ENCODE results near the gene OR10H5. TPM values are rescaled to one million over a fixed set of nuclear protein-coding genes. Genes with fewer than 3 reads are reported as not detected.
"Not testable (repeated sequence)": the region's sequence is repeated elsewhere in the genome, so short reads cannot be mapped to it uniquely, and the experiment has no call there.

OR10H5 gene
- total and polyA plus RNA-seq, 3 donors from 2014 or later: 0.06 to 0.16 (median 0.11) TPM

- Histone ChIP-seq H3K4me1 (peaks cover 6% of the 10 kb centered on the region), H3K27ac (peak overlapping the region in 1 of 2 donors; percentile 100), H3K36me3 (ENCODE audit: low read depth, missing control alignments) (no peaks in the 10 kb centered on the region), H3K4me3 (no peak overlapping the region), H3K27me3 (no peaks in the 10 kb centered on the region), H3K9me3 (no peaks in the 10 kb centered on the region)
- no peak for TF ChIP-seq POLR2A (IDR thresholded peaks at IDR 0.05)
- no peak for TF ChIP-seq CTCF (IDR thresholded peaks at IDR 0.05)
- intact Hi-C loops (cut with DNase I; ENCODE audit: low total_unique reads): no loop called here
- DNase-seq: no peak
- WGBS, 2 donors: 51 to 53% methylated on average over 3 of the region's 3 CpGs
Observed at GRCh38 chr19:15838351-15838750, 50.9 kb downstream of the OR10H5 start.

GRCh38 chr19:15839888-15840287 is 52.4 kb downstream of the OR10H5 start:
- H3K4me3 ChIP-seq; H3K36me3 ChIP-seq (ENCODE audit: low read depth, missing control alignments); H3K27me3 ChIP-seq; H3K4me1 ChIP-seq; intact Hi-C loops (cut with DNase I; ENCODE audit: low total_unique reads); H3K27ac ChIP-seq; H3K9me3 ChIP-seq; DNase-seq: not testable (repeated sequence)
- 73 to 82% methylated on average over 4 of the region's 4 CpGs for WGBS, 2 donors

- intact Hi-C loops (cut with DNase I; ENCODE audit: low total_unique reads): no loop called here
- DNase-seq: no peak
- H3K27me3 ChIP-seq: no peaks in the 10 kb centered on the region
- peaks cover 4% of the 10 kb centered on the region for H3K4me1 ChIP-seq
- H3K27ac ChIP-seq: no peak overlapping the region
- no peaks in the 10 kb centered on the region for H3K9me3 ChIP-seq
- no peak for TF ChIP-seq POLR2A (IDR thresholded peaks at IDR 0.05)
- no peak for TF ChIP-seq CTCF (IDR thresholded peaks at IDR 0.05)
- no peaks in the 10 kb centered on the region for H3K36me3 ChIP-seq (ENCODE audit: low read depth, missing control alignments)
- H3K4me3 ChIP-seq: no peak overlapping the region
- 69 to 72% methylated on average over 2 of the region's 2 CpGs for WGBS, 2 donors
Observed at GRCh38 chr19:15840833-15841232, 53.4 kb downstream of the OR10H5 start.

GRCh38 chr19:15841875-15842569 is 54.6 kb downstream of the OR10H5 start:
- 71 to 73% methylated on average over 11 of the region's 11 CpGs for WGBS, 2 donors
- no peak overlapping the region for H3K27ac ChIP-seq
- intact Hi-C loops (cut with DNase I; ENCODE audit: low total_unique reads): no loop called here
- H3K4me3 ChIP-seq: no peak overlapping the region
- no peak for DNase-seq
- H3K27me3 ChIP-seq: no peaks in the 10 kb centered on the region
- no peaks in the 10 kb centered on the region for H3K9me3 ChIP-seq
- H3K36me3 ChIP-seq (ENCODE audit: low read depth, missing control alignments): no peaks in the 10 kb centered on the region
- TF ChIP-seq POLR2A (IDR thresholded peaks at IDR 0.05) (no peak), CTCF (IDR thresholded peaks at IDR 0.05) (peak in 1 of 3 experiments; percentile 17)
- H3K4me1 ChIP-seq: no peaks in the 10 kb centered on the region

GRCh38 chr19:15843203-15843893 is 55.9 kb downstream of the OR10H5 start:
- no peaks in the 10 kb centered on the region for H3K27me3 ChIP-seq
- TF ChIP-seq CTCF (IDR thresholded peaks at IDR 0.05) (no peak), POLR2A (IDR thresholded peaks at IDR 0.05) (no peak)
- no peaks in the 10 kb centered on the region for H3K4me1 ChIP-seq
- intact Hi-C loops (cut with DNase I; ENCODE audit: low total_unique reads): no loop called here
- no peaks in the 10 kb centered on the region for H3K9me3 ChIP-seq
- H3K4me3 ChIP-seq: no peak overlapping the region
- no peak for DNase-seq
- WGBS, 2 donors: 71 to 75% methylated on average over 5 of the region's 5 CpGs
- H3K27ac ChIP-seq: no peak overlapping the region
- H3K36me3 ChIP-seq (ENCODE audit: low read depth, missing control alignments): no peaks in the 10 kb centered on the region

GRCh38 chr19:15843894-15844222 is 56.4 kb downstream of the OR10H5 start:
- H3K9me3 ChIP-seq; H3K27ac ChIP-seq; H3K4me3 ChIP-seq; intact Hi-C loops (cut with DNase I; ENCODE audit: low total_unique reads); H3K27me3 ChIP-seq; H3K4me1 ChIP-seq; H3K36me3 ChIP-seq (ENCODE audit: low read depth, missing control alignments); DNase-seq: not testable (repeated sequence)
- 78 to 80% methylated on average over 8 of the region's 8 CpGs for whole genome bisulfite sequencing, 2 donors
